B cell (primary cell): ENCODE data around the gene SSC5D. TPM values are rescaled to one million over a fixed set of nuclear protein-coding genes. Genes with fewer than 3 reads are reported as not detected.

Experiments
- ATAC-seq: fragments of 200-7000 bp; cut with Tn5 transposase; one replicate; pipeline ENCODE4 v1.10.0; 2021; ENCODE audit warnings: low read depth, mild to moderate bottlenecking, moderate number of reproducible peaks, moderate library complexity
- CTCF ChIA-PET: fragments of 350-600 bp; sonication (Branson Sonifier 250); formaldehyde crosslinking; loops from one replicate; lab custom pipeline; 2021; ENCODE audit warnings: antibody characterized with exemption, inconsistent platforms; lab: Charles Lee
- POLR2A ChIA-PET: fragments of 350-600 bp; sonication (Branson Sonifier 250); formaldehyde crosslinking; loops from one replicate; lab custom pipeline; 2021; ENCODE audit warnings: antibody characterized with exemption; lab: Charles Lee
- DNase-seq: peaks from one replicate; pipeline ENCODE4 v3.0.0; 2013
- H2AFZ ChIP-seq: 2 replicates; pipeline ENCODE4 v1.6.1; 2012; ENCODE audit warnings: mild to moderate bottlenecking, low read depth, low read length; ENCODE audit not compliant: insufficient read depth, poor library complexity, severe bottlenecking
- H3K27ac ChIP-seq, 2 donors: 1 replicate in 1 of 2; 2 replicates in 1 of 2; pipeline ENCODE4 v1.5.1; 2012 to 2013; ENCODE audit warnings: low read length in 2 of 2, mild to moderate bottlenecking in 2 of 2, moderate library complexity in 1 of 2
- H3K27me3 ChIP-seq, 4 experiments: fragments of 200-600 bp in 1 of 4; sonication (generic) in 1 of 4; replicated peaks in 1 of 4; 1 replicate in 2 of 4; 2 replicates in 2 of 4; pipeline versions ENCODE4 v1.6.1 to v1.7.0; 2013 to 2016; ENCODE audit warnings: low read length in 3 of 4, mild to moderate bottlenecking in 2 of 4, mixed read lengths in 1 of 4, moderate library complexity in 1 of 4; ENCODE audit not compliant: insufficient read depth in 4 of 4, control insufficient read depth in 3 of 4; ENCODE audit errors: control extremely low read depth in 1 of 4
- H3K36me3 ChIP-seq, 2 experiments: replicated peaks in 1 of 2; 1 replicate in 1 of 2; 2 replicates in 1 of 2; pipeline versions ENCODE4 v1.6.1 to v1.7.1; 2013; ENCODE audit warnings: low read length in 1 of 2; ENCODE audit not compliant: insufficient read depth in 2 of 2, control insufficient read depth in 1 of 2; ENCODE audit errors: control extremely low read depth in 1 of 2, extremely low read depth in 1 of 2
- H3K4me1 ChIP-seq, 2 donors: fragments of 200-600 bp in 1 of 2; sonication (generic) in 1 of 2; 1 replicate in 1 of 2; 2 replicates in 1 of 2; pipeline versions ENCODE4 v1.5.1 to v1.6.1; 2013 to 2017; ENCODE audit warnings: low read length in 2 of 2; ENCODE audit not compliant: control insufficient read depth in 2 of 2, insufficient read depth in 2 of 2
- H3K4me2 ChIP-seq: replicated peaks from 2 replicates; pipeline ENCODE3; 2012; ENCODE audit warnings: mild to moderate bottlenecking, low read depth, low read length; ENCODE audit not compliant: poor library complexity, severe bottlenecking
- H3K4me3 ChIP-seq, 5 experiments: fragments of 200-600 bp in 1 of 5; sonication (generic) in 1 of 5; 1 replicate in 3 of 5; 2 replicates in 2 of 5; pipeline versions ENCODE4 v1.5.1 to v1.7.0; 2011 to 2016; ENCODE audit warnings: low read length in 4 of 5, mild to moderate bottlenecking in 4 of 5, low read depth in 2 of 5, control low read depth in 1 of 5, moderate library complexity in 1 of 5; ENCODE audit not compliant: insufficient read depth in 1 of 5; ENCODE audit errors: control extremely low read depth in 1 of 5, extremely low read depth in 1 of 5
- H3K79me2 ChIP-seq: fragments of 200-600 bp; sonication (generic); one replicate; pipeline ENCODE4 v1.6.0; 2016; ENCODE audit warnings: low read length; ENCODE audit not compliant: control insufficient read depth, insufficient read depth
- H3K9ac ChIP-seq: fragments of 200-600 bp; sonication (generic); 2 replicates; pipeline ENCODE4 v1.6.1; 2017; ENCODE audit warnings: mild to moderate bottlenecking, low read length, moderate library complexity
- H3K9me3 ChIP-seq, 3 donors: one replicate each; pipeline versions ENCODE4 v1.6.1 to v1.7.1; 2013; ENCODE audit warnings: low read length in 2 of 3; ENCODE audit not compliant: control insufficient read depth in 2 of 3, insufficient read depth in 1 of 3; ENCODE audit errors: control extremely low read depth in 1 of 3
- H4K20me1 ChIP-seq: 2 replicates; pipeline ENCODE4 v1.6.0; 2012; ENCODE audit warnings: mild to moderate bottlenecking, low read length; ENCODE audit not compliant: insufficient read depth, control insufficient read depth, poor library complexity, severe bottlenecking
- H3K27ac Mint-ChIP-seq: one replicate; pipeline ENCODE4 v1.8.0; 2021; ENCODE audit warnings: mixed read lengths
- H3K27me3 Mint-ChIP-seq: one replicate; pipeline ENCODE4 v1.8.0; 2021; ENCODE audit warnings: mixed read lengths
- H3K4me1 Mint-ChIP-seq: one replicate; pipeline ENCODE4 v1.8.0; 2021; ENCODE audit warnings: mixed read lengths
- H3K4me3 Mint-ChIP-seq: one replicate; pipeline ENCODE4 v1.8.0; 2021; ENCODE audit warnings: mixed read lengths
- H3K9me3 Mint-ChIP-seq: one replicate; pipeline ENCODE4 v1.8.0; 2022; ENCODE audit warnings: mixed read lengths; ENCODE audit not compliant: insufficient read depth
- EZH2 ChIP-seq: IDR thresholded peaks from 2 replicates; pipeline ENCODE4 v1.6.1; 2012; ENCODE audit warnings: borderline replicate concordance, low read depth, mild to moderate bottlenecking, moderate library complexity, low read length; ENCODE audit not compliant: insufficient read depth, poor library complexity, severe bottlenecking
- WGBS: methylation state at CpG from one replicate; pipeline ENCODE4 v1.1.5; 2013; ENCODE audit warnings: missing lambda C conversion rate; ENCODE audit not compliant: insufficient coverage; 5-methylcytosine and 5-hydroxymethylcytosine counted together
- intact Hi-C: fragments of 100-400 bp; cut with micrococcal nuclease; formaldehyde crosslinking; loops from one replicate; pipeline ENCODE4 v1.10.0; 2022
- polyA plus RNA-seq: library from polyadenylated mRNA; depleted of rRNA; stranded (reverse); fragments of >200 nt; gene quantifications from 2 replicates; pipeline ENCODE4 v1.2.3, GENCODE V29; 2012
- total RNA-seq, 2 donors: library from RNA; stranded (reverse); fragments of 120-200 nt in 1 of 2; gene quantifications; 1 replicate in 1 of 2; 2 replicates in 1 of 2; pipeline versions ENCODE4 v1.2.3 to v1.2.4, GENCODE V29; 2013 to 2022
- TF ChIP-seq, protein P1 (sequence below): fragments of 200-600 bp; IDR thresholded peaks from one replicate; pipeline ENCODE4 v1.8.0; 2022; ENCODE audit warnings: antibody characterized with exemption, mild to moderate bottlenecking

Gene SSC5D
- total and polyA plus RNA-seq, 2 donors (not counting 1 experiment from before 2014, with no cell fraction given), result 0.22 to 0.44 TPM

DNA sequence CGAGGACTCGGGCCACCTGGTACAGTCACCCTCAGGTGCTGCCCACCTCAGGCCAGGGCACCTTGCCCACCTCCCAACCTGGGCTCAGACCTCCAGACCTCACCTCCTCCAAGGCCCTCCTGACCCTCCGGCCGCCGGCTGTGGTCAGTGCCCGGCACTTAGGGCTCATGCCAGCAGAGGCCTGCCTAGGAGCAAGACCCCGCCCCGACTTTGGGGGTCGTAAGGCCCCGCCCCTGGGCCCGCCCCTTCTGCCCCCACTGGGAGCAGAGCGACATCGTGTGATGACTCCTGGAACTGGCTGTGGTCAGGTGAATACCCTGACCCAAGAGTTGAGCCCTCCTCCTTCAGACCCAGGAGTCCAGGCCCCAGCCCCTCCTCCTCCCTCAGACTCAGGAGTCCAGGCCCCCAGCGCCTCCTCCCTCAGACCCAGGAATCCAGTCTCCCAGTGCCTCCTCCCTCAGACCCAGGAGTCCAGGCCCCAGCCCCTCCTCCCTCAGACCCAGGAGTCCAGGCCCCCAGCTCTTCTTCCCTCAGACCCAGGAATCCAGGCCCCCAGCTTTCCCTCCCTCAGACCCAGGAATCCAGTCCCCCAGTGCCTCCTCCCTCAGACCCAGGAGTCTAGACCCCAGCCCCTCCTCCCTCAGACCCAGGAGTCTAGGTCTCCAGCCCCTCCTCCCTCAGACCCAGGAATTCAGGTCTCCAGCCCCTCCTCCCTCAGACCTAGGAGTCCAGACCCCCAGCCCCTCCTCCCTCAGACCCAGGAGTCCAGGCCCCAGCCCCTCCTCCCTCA is 48.9 kb downstream of the SSC5D start, which contains the start of gene SBK2:
SBK2 (minus strand) TSS at position 183 of the 790 bp plus-strand sequence. CDS start 839 bp downstream, outside the sequence.
- intact Hi-C loops, result no loop called here
- no peak within 1 kb of the TSS for H3K4me3 Mint-ChIP-seq
- H3K27ac Mint-ChIP-seq, result no peak within 1 kb of the TSS
- H3K36me3 ChIP-seq, result no peaks in the 10 kb centered on the region
- ATAC-seq (no peak), DNase-seq (no peak)
- 63% methylated on average over 14 of the region's 14 CpGs for WGBS
- H3K79me2 ChIP-seq, result no peaks in the 10 kb centered on the region
- H2AFZ ChIP-seq, result no peak within 1 kb of the TSS
- H3K4me2 ChIP-seq, result no peak within 1 kb of the TSS
- no peaks in the 10 kb centered on the region for H3K4me1 ChIP-seq
- ChIA-PET CTCF (no interaction called here), POLR2A (no interaction called here)
- H3K27ac ChIP-seq, result no peak within 1 kb of the TSS
- no peaks in the 10 kb centered on the region for H3K27me3 ChIP-seq
- H3K9me3 Mint-ChIP-seq, result no peaks in the 10 kb centered on the region
- H3K4me1 Mint-ChIP-seq, result no peaks in the 10 kb centered on the region
- no peak within 1 kb of the TSS for H3K9ac ChIP-seq
- no peak within 1 kb of the TSS for H3K4me3 ChIP-seq
- H3K9me3 ChIP-seq, result no peaks in the 10 kb centered on the region
- peaks cover 4% of the 10 kb centered on the region for H3K27me3 Mint-ChIP-seq
- no peaks in the 10 kb centered on the region for H4K20me1 ChIP-seq
- no peak for TF ChIP-seq EZH2
- TF ChIP-seq, protein P1, sequence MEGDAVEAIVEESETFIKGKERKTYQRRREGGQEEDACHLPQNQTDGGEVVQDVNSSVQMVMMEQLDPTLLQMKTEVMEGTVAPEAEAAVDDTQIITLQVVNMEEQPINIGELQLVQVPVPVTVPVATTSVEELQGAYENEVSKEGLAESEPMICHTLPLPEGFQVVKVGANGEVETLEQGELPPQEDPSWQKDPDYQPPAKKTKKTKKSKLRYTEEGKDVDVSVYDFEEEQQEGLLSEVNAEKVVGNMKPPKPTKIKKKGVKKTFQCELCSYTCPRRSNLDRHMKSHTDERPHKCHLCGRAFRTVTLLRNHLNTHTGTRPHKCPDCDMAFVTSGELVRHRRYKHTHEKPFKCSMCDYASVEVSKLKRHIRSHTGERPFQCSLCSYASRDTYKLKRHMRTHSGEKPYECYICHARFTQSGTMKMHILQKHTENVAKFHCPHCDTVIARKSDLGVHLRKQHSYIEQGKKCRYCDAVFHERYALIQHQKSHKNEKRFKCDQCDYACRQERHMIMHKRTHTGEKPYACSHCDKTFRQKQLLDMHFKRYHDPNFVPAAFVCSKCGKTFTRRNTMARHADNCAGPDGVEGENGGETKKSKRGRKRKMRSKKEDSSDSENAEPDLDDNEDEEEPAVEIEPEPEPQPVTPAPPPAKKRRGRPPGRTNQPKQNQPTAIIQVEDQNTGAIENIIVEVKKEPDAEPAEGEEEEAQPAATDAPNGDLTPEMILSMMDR, result no peak

DNA sequence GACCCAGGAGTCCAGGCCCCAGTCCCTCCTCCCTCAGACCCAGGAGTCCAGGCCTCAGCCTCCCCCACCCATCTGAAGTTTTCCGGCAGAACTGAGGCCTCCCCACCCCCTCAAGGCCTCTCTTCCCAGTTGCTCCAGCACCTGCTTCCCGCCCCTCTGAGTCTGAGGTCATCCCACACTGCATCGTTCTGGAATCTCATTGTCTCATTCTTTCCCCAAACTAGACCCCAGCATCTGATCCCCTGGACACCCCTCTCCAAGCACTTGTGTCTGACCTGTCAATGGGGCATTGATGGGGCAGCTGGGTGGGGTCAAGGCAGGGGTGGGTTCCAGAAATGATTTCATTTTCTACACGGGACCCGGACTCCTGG is 49.5 kb downstream of the SSC5D start:
- Mint-ChIP-seq H3K27me3 (peaks cover 4% of the 10 kb centered on the region), H3K4me3 (no peak overlapping the region), H3K4me1 (no peaks in the 10 kb centered on the region), H3K27ac (no peak overlapping the region), H3K9me3 (no peaks in the 10 kb centered on the region)
- Histone ChIP-seq H3K4me2 (no peak overlapping the region), H3K27ac (no peak overlapping the region), H3K27me3 (no peaks in the 10 kb centered on the region), H2AFZ (no peak overlapping the region), H3K4me3 (no peak overlapping the region), H3K79me2 (no peaks in the 10 kb centered on the region), H3K9ac (no peak overlapping the region), H4K20me1 (no peaks in the 10 kb centered on the region), H3K4me1 (no peaks in the 10 kb centered on the region), H3K9me3 (no peaks in the 10 kb centered on the region), H3K36me3 (no peaks in the 10 kb centered on the region)
- ChIA-PET CTCF (no interaction called here), POLR2A (no interaction called here)
- intact Hi-C loops, result no loop called here
- ATAC-seq (no peak), DNase-seq (no peak)
- 100% methylated on average over 4 of the region's 5 CpGs for WGBS
- TF ChIP-seq, protein P1, result no peak
- no peak for TF ChIP-seq EZH2
